SK-N-SH (cell line): ENCODE measurements around the gene ATG4B. TPM values are rescaled to one million over a fixed set of nuclear protein-coding genes. Genes with fewer than 3 reads are reported as not detected.

Experiments
- CTCF ChIA-PET: fragments of 300-600, 350-600 bp; formaldehyde crosslinking; extraction: SDS; loops from one replicate; lab custom pipeline; 2021; lab: Yijun Ruan, JAX
- POLR2A ChIA-PET: fragments of 350-600 bp; sonication (Branson Sonifier 250); formaldehyde crosslinking; extraction: SDS; loops from one replicate; lab custom pipeline; 2020; ENCODE audit warnings: antibody characterized with exemption, inconsistent platforms; lab: Yijun Ruan, JAX
- DNase-seq: peaks from one replicate; pipeline ENCODE4 v3.0.0; 2012
- H2AFZ ChIP-seq: fragments of 200-600 bp; sonication (generic); 2 replicates; pipeline ENCODE4 v1.8.1; 2016; ENCODE audit warnings: antibody characterized with exemption, mild to moderate bottlenecking, low read depth
- H3F3A ChIP-seq: fragments of 200-600 bp; sonication (generic); replicated peaks from 2 replicates; pipeline ENCODE3; 2016; ENCODE audit warnings: antibody characterized with exemption, mild to moderate bottlenecking; ENCODE audit not compliant: insufficient read depth
- H3K27ac ChIP-seq, 2 experiments: fragments of 200-500 bp in 1 of 2; fragments of 200-600 bp in 1 of 2; sonication (Bioruptor generic) in 1 of 2; sonication (generic), shearing (Covaris generic) in 1 of 2; 2 replicates each; pipeline versions ENCODE4 v1.5.1 to v1.6.1; 2014 to 2016; ENCODE audit warnings: low read depth in 2 of 2, inconsistent platforms in 1 of 2, low read length in 1 of 2, mild to moderate bottlenecking in 1 of 2, mixed read lengths in 1 of 2
- H3K27me3 ChIP-seq: fragments of 200-600 bp; sonication (generic), shearing (Covaris generic); 2 replicates; pipeline ENCODE4 v1.6.1; 2016; ENCODE audit warnings: mixed run types; ENCODE audit not compliant: insufficient read depth
- H3K36me3 ChIP-seq, 2 experiments: fragments of 200-500 bp in 1 of 2; fragments of 200-600 bp in 1 of 2; sonication (Bioruptor generic) in 1 of 2; sonication (generic) in 1 of 2; replicated peaks in 1 of 2; 2 replicates each; pipeline versions ENCODE3 to v1.5.1; 2014 to 2016; ENCODE audit warnings: low read length in 1 of 2, mild to moderate bottlenecking in 1 of 2; ENCODE audit not compliant: insufficient read depth in 2 of 2, control insufficient read depth in 1 of 2
- H3K4me1 ChIP-seq, 2 experiments: fragments of 200-500 bp in 1 of 2; fragments of 200-600 bp in 1 of 2; sonication (Bioruptor generic) in 1 of 2; sonication (generic), shearing (Covaris generic) in 1 of 2; 2 replicates each; pipeline versions ENCODE4 v1.5.1 to v1.6.1; 2014 to 2016; ENCODE audit warnings: low read depth in 1 of 2, low read length in 1 of 2, mixed run types in 1 of 2; ENCODE audit not compliant: insufficient read depth in 2 of 2, control insufficient read depth in 1 of 2
- H3K4me2 ChIP-seq: fragments of 200-600 bp; sonication (generic), shearing (Covaris generic); 2 replicates; pipeline ENCODE4 v1.6.1; 2017; ENCODE audit warnings: mixed run types
- H3K4me3 ChIP-seq, 2 experiments: fragments of 200-500 bp in 1 of 2; fragments of 200-600 bp in 1 of 2; sonication (Bioruptor generic) in 1 of 2; sonication (generic), shearing (Covaris generic) in 1 of 2; 2 replicates each; pipeline versions ENCODE4 v1.5.1 to v1.8.1; 2014 to 2016; ENCODE audit warnings: low read depth in 2 of 2, inconsistent platforms in 1 of 2, low read length in 1 of 2, mild to moderate bottlenecking in 1 of 2, mixed read lengths in 1 of 2, moderate library complexity in 1 of 2
- H3K79me2 ChIP-seq: fragments of 200-600 bp; sonication (generic); 2 replicates; pipeline ENCODE4 v1.8.1; 2017; ENCODE audit warnings: mild to moderate bottlenecking; ENCODE audit not compliant: insufficient read depth
- H3K9ac ChIP-seq: fragments of 200-600 bp; sonication (generic); 2 replicates; pipeline ENCODE4 v1.6.1; 2017; ENCODE audit warnings: mixed run types
- H3K9me2 ChIP-seq: fragments of 200-600 bp; sonication (generic); 2 replicates; pipeline ENCODE4 v1.6.1; 2017; ENCODE audit warnings: mixed run types
- H3K9me3 ChIP-seq: fragments of 200-600 bp; sonication (generic); 2 replicates; pipeline ENCODE4 v1.6.1; 2017; ENCODE audit warnings: mixed run types, mild to moderate bottlenecking, moderate library complexity
- H4K20me1 ChIP-seq: fragments of 200-600 bp; sonication (generic); 2 replicates; pipeline ENCODE4 v1.6.1; 2017; ENCODE audit warnings: mild to moderate bottlenecking, mixed run types; ENCODE audit not compliant: insufficient read depth
- CTCF ChIP-seq: fragments of 200-600 bp; sonication (generic); IDR thresholded peaks from 2 replicates; pipeline ENCODE4 v1.6.1; 2017; ENCODE audit warnings: antibody characterized with exemption, mild to moderate bottlenecking, moderate library complexity
- ELF1 ChIP-seq: IDR thresholded peaks from 2 replicates; pipeline ENCODE4 v1.4.0; 2012
- EZH2phosphoT487 ChIP-seq: fragments of 200-600 bp; sonication (generic); IDR thresholded peaks from 2 replicates; pipeline ENCODE4 v1.6.1; 2017; ENCODE audit warnings: low read depth, mixed run types, mild to moderate bottlenecking, antibody characterized with exemption, moderate library complexity, borderline replicate concordance
- FOSL2 ChIP-seq: IDR thresholded peaks from 2 replicates; pipeline ENCODE4 v1.4.0; 2012; ENCODE audit warnings: low read depth, mild to moderate bottlenecking, moderate library complexity, borderline replicate concordance
- FOXM1 ChIP-seq: IDR thresholded peaks from 2 replicates; pipeline ENCODE4 v1.4.0; 2012; ENCODE audit warnings: low read depth, mild to moderate bottlenecking
- GABPA ChIP-seq: IDR thresholded peaks from 2 replicates; pipeline ENCODE4 v1.4.0; 2012; ENCODE audit warnings: low read depth, mild to moderate bottlenecking
- JUND ChIP-seq: IDR thresholded peaks from 2 replicates; pipeline ENCODE4 v1.4.0; 2012
- MXI1 ChIP-seq: IDR thresholded peaks from 2 replicates; pipeline ENCODE4 v1.6.1; 2012; ENCODE audit warnings: mild to moderate bottlenecking, low read depth, low read length, improper control_type of control experiment
- NFIC ChIP-seq: IDR thresholded peaks from 2 replicates; pipeline ENCODE4 v1.4.0; 2012; ENCODE audit warnings: borderline replicate concordance
- NRF1 ChIP-seq: IDR thresholded peaks from 2 replicates; pipeline ENCODE4 v1.6.1; 2012; ENCODE audit warnings: low read depth, mild to moderate bottlenecking, low read length
- PBX3 ChIP-seq: IDR thresholded peaks from 2 replicates; pipeline ENCODE4; 2012
- POLR2AphosphoS5 ChIP-seq: IDR thresholded peaks from 2 replicates; pipeline ENCODE4 v1.6.1; 2012; ENCODE audit warnings: low read depth, low read length
- RAD21 ChIP-seq: IDR thresholded peaks from 2 replicates; pipeline ENCODE4 v1.6.1; 2012; ENCODE audit warnings: mild to moderate bottlenecking, low read length
- RFX5 ChIP-seq: IDR thresholded peaks from 2 replicates; pipeline ENCODE4 v1.6.1; 2012; ENCODE audit warnings: mild to moderate bottlenecking, improper control_type of control experiment, low read length
- SIN3A ChIP-seq: IDR thresholded peaks from 2 replicates; pipeline ENCODE4 v1.6.1; 2012; ENCODE audit warnings: low read depth, mild to moderate bottlenecking, low read length, moderate library complexity, borderline replicate concordance
- SMC3 ChIP-seq: IDR thresholded peaks from 2 replicates; pipeline ENCODE4 v1.6.1; 2012; ENCODE audit warnings: low read depth, low read length, improper control_type of control experiment
- TCF12 ChIP-seq: IDR thresholded peaks from 2 replicates; pipeline ENCODE4 v1.4.0; 2012
- USF1 ChIP-seq: IDR thresholded peaks from 2 replicates; pipeline ENCODE4 v1.4.0; 2012; ENCODE audit warnings: low read depth, borderline replicate concordance
- USF2 ChIP-seq: fragments of 150-350 bp; IDR thresholded peaks from 2 replicates; pipeline ENCODE4 v1.6.1; 2017; ENCODE audit warnings: antibody characterized with exemption, low read length, low read depth, borderline replicate concordance
- WGBS: methylation state at CpG from one replicate; pipeline ENCODE4 v1.1.6; 2017; ENCODE audit warnings: low lambda C conversion rate; 5-methylcytosine and 5-hydroxymethylcytosine counted together
- polyA plus RNA-seq, 3 experiments: library from polyadenylated mRNA; depleted of rRNA; stranded (reverse); fragments of >200 nt; gene quantifications; 2 replicates each; pipeline ENCODE4 v1.2.3, GENCODE V29; 2012

The ATG4B gene
- polyA plus RNA-seq, 1 of the 3 experiments (the other 2 are of a cell fraction) = 107 TPM

GRCh38 chr2:241673189-241673663, 35.7 kb downstream of the ATG4B start:
- Histone ChIP-seq H3K4me2 (no peak overlapping the region), H3K27ac (no peak overlapping the region), H3K9ac (no peak overlapping the region), H3K9me3 (no peaks in the 10 kb centered on the region), H4K20me1 (no peaks in the 10 kb centered on the region), H2AFZ (no peak overlapping the region), H3F3A (peaks cover 3% of the 10 kb centered on the region), H3K4me1 (no peaks in the 10 kb centered on the region), H3K36me3 (peaks cover 3 to 62% of the 10 kb centered on the region in 2 experiments), H3K79me2 (no peaks in the 10 kb centered on the region), H3K4me3 (no peak overlapping the region), H3K27me3 (no peaks in the 10 kb centered on the region), H3K9me2 (no peaks in the 10 kb centered on the region)
- WGBS = 89% methylated on average over 14 of the region's 18 CpGs
- TF ChIP-seq USF2 (no peak), EZH2phosphoT487 (no peak), JUND (no peak), PBX3 (no peak), ELF1 (no peak), SMC3 (no peak), USF1 (no peak), FOXM1 (no peak)
- ChIA-PET POLR2A (no interaction called here), CTCF (no interaction called here)
- DNase-seq = no peak

- Histone ChIP-seq H3K36me3 (peaks cover under 1 to 61% of the 10 kb centered on the region in 2 experiments), H3K9ac (no peak overlapping the region), H4K20me1 (no peaks in the 10 kb centered on the region), H3K27ac (peak overlapping the region in 1 of 2 experiments; percentile 4; a peak in 1 of 4 replicates), H3K9me3 (no peaks in the 10 kb centered on the region), H3K4me1 (no peaks in the 10 kb centered on the region), H3K4me3 (no peak overlapping the region), H3K27me3 (no peaks in the 10 kb centered on the region), H3F3A (peaks cover 3% of the 10 kb centered on the region), H3K4me2 (no peak overlapping the region), H3K9me2 (no peaks in the 10 kb centered on the region), H3K79me2 (peaks cover 2% of the 10 kb centered on the region; the same call in 1 of the 2 replicates), H2AFZ (no peak overlapping the region)
- WGBS = 89% methylated on average over 19 of the region's 21 CpGs
- POLR2A ChIA-PET = no interaction called here
- CTCF ChIA-PET = no interaction called here
- DNase-seq = peak; percentile 64
- TF ChIP-seq EZH2phosphoT487 (no peak), SIN3A (no peak), CTCF (no peak), POLR2AphosphoS5 (no peak), RAD21 (no peak), GABPA (no peak), MXI1 (no peak), USF1 (no peak), RFX5 (no peak), NFIC (no peak), NRF1 (no peak), FOSL2 (no peak), ELF1 (no peak), USF2 (no peak), TCF12 (no peak)
Measured at GRCh38 chr2:241673797-241674725, 36.6 kb downstream of the ATG4B start.
